Suprapubic skin (tissue), 4 donors: ENCODE data around the gene TEX14. TPM values are rescaled to one million over a fixed set of nuclear protein-coding genes. Genes with fewer than 3 reads are reported as not detected.

Experiments
- DNase-seq, 2 donors: peaks; one replicate each; pipeline ENCODE4 v3.0.0-alpha.2; 2019; ENCODE audit warnings: low spot score in 2 of 2
- H3K27ac ChIP-seq: fragments of 200-600 bp; sonication (generic); one replicate; pipeline ENCODE4 v1.5.1; 2019
- H3K27me3 ChIP-seq: fragments of 200-600 bp; sonication (generic); one replicate; pipeline ENCODE4 v1.5.1; 2019
- H3K36me3 ChIP-seq: fragments of 200-600 bp; sonication (generic); one replicate; pipeline ENCODE4 v1.5.1; 2019
- H3K4me1 ChIP-seq: fragments of 200-600 bp; sonication (generic); one replicate; pipeline ENCODE4 v1.5.1; 2019
- H3K4me3 ChIP-seq: fragments of 200-600 bp; sonication (generic); one replicate; pipeline ENCODE4 v1.5.1; 2019; ENCODE audit warnings: mild to moderate bottlenecking
- H3K9me3 ChIP-seq: fragments of 200-600 bp; sonication (generic); one replicate; pipeline ENCODE4 v1.5.1; 2019
- CTCF ChIP-seq, 2 donors: fragments of 200-600 bp in 1 of 2; fragments of 450-650 bp in 1 of 2; sonication (generic) in 1 of 2; IDR thresholded peaks; one replicate each; pipeline ENCODE4 v1.5.1; 2016 to 2019; ENCODE audit warnings: antibody characterized with exemption in 2 of 2, mild to moderate bottlenecking in 1 of 2, moderate library complexity in 1 of 2
- EP300 ChIP-seq: sonication (generic); formaldehyde crosslinking; IDR thresholded peaks from one replicate; pipeline ENCODE4 v1.6.1; 2017; ENCODE audit warnings: antibody characterized with exemption
- POLR2A ChIP-seq, 2 donors: fragments of 450-650 bp; IDR thresholded peaks; one replicate each; pipeline ENCODE4 v1.6.1; 2017; ENCODE audit warnings: antibody characterized with exemption in 2 of 2, mild to moderate bottlenecking in 2 of 2, moderate library complexity in 2 of 2
- POLR2AphosphoS5 ChIP-seq, 3 donors: sonication (generic); formaldehyde crosslinking; IDR thresholded peaks; one replicate each; pipeline ENCODE4 v1.6.1; 2017; ENCODE audit warnings: antibody characterized with exemption in 3 of 3
- WGBS: methylation state at CpG from one replicate; pipeline ENCODE4 v1.1.5; 2018; 5-methylcytosine and 5-hydroxymethylcytosine counted together
- total RNA-seq, 4 donors: library from RNA; depleted of rRNA; stranded (reverse); fragments of >200 nt; gene quantifications; one replicate each; pipeline ENCODE4 v1.1.0, GENCODE V29; 2016

The TEX14 gene
- total RNA-seq, 4 donors from 2014 or later = 0.15 to 0.34 (median 0.32) TPM; not detected in 1

GRCh38 chr17:58570758-58571157 lies 121.1 kb downstream of the TEX14 start:
- Histone ChIP-seq H3K4me1 (peaks cover 4% of the 10 kb centered on the region), H3K36me3 (no peaks in the 10 kb centered on the region)
- WGBS = 96% methylated on average over 4 of the region's 4 CpGs

GRCh38 chr17:58569196-58569595 lies 122.6 kb downstream of the TEX14 start:
- 78% methylated on average over 1 of the region's 1 CpG for WGBS
- Histone ChIP-seq H3K4me1 (no peaks in the 10 kb centered on the region), H3K27me3 (no peaks in the 10 kb centered on the region), H3K4me3 (no peak overlapping the region), H3K27ac (no peak overlapping the region), H3K9me3 (no peaks in the 10 kb centered on the region), H3K36me3 (no peaks in the 10 kb centered on the region)
- no peak for TF ChIP-seq POLR2AphosphoS5 (IDR thresholded peaks at IDR 0.05)
- no peak for TF ChIP-seq CTCF (IDR thresholded peaks at IDR 0.05)
- TF ChIP-seq EP300 = no peak
- TF ChIP-seq POLR2A (IDR thresholded peaks at IDR 0.05) = no peak
- DNase-seq = no peak

More at GRCh38 chr17:58570758-58571157, 121.1 kb downstream of the TEX14 start:
- DNase-seq = no peak
- Histone ChIP-seq H3K27me3 (no peaks in the 10 kb centered on the region), H3K27ac (no peak overlapping the region), H3K4me3 (no peak overlapping the region), H3K9me3 (no peaks in the 10 kb centered on the region)
- no peak for TF ChIP-seq POLR2A (IDR thresholded peaks at IDR 0.05)
- TF ChIP-seq EP300 = no peak

- DNase-seq = no peak
- no peaks in the 10 kb centered on the region for H3K4me1 ChIP-seq
- 100% methylated on average over 1 of the region's 1 CpG for WGBS
- H3K9me3 ChIP-seq = no peaks in the 10 kb centered on the region
- no peaks in the 10 kb centered on the region for H3K36me3 ChIP-seq
- H3K4me3 ChIP-seq = no peak overlapping the region
- H3K27ac ChIP-seq = no peak overlapping the region
- no peaks in the 10 kb centered on the region for H3K27me3 ChIP-seq
- TF ChIP-seq EP300 (no peak), CTCF (IDR thresholded peaks at IDR 0.05) (no peak), POLR2AphosphoS5 (IDR thresholded peaks at IDR 0.05) (no peak), POLR2A (IDR thresholded peaks at IDR 0.05) (no peak)
These were observed 123.6 kb downstream of the TEX14 start for GRCh38 chr17:58568044-58568799.

- H3K4me1 ChIP-seq = no peaks in the 10 kb centered on the region
- no peaks in the 10 kb centered on the region for H3K27me3 ChIP-seq
- TF ChIP-seq POLR2A (IDR thresholded peaks at IDR 0.05) = no peak
- 60% methylated on average over 8 of the region's 8 CpGs for WGBS
- no peak overlapping the region for H3K27ac ChIP-seq
- no peak for DNase-seq
- no peak overlapping the region for H3K4me3 ChIP-seq
- H3K9me3 ChIP-seq = no peaks in the 10 kb centered on the region
- H3K36me3 ChIP-seq = no peaks in the 10 kb centered on the region
These were observed 126.2 kb downstream of the TEX14 start for GRCh38 chr17:58565389-58566311.

- no peaks in the 10 kb centered on the region for H3K4me1 ChIP-seq
- WGBS = 54% methylated on average over 1 of the region's 1 CpG
- H3K27ac ChIP-seq = no peak overlapping the region
- H3K4me3 ChIP-seq = no peak overlapping the region
- H3K9me3 ChIP-seq = no peaks in the 10 kb centered on the region
- H3K27me3 ChIP-seq = no peaks in the 10 kb centered on the region
- TF ChIP-seq POLR2A (IDR thresholded peaks at IDR 0.05) = no peak
- TF ChIP-seq EP300 = no peak
- no peak for TF ChIP-seq POLR2AphosphoS5 (IDR thresholded peaks at IDR 0.05)
- TF ChIP-seq CTCF (IDR thresholded peaks at IDR 0.05) = no peak
- no peak for DNase-seq
- no peaks in the 10 kb centered on the region for H3K36me3 ChIP-seq
These were observed 126.9 kb downstream of the TEX14 start for GRCh38 chr17:58564971-58565370.

GRCh38 chr17:58564243-58564642 lies 127.6 kb downstream of the TEX14 start:
- Histone ChIP-seq H3K9me3 (no peaks in the 10 kb centered on the region), H3K4me3 (no peak overlapping the region), H3K36me3 (no peaks in the 10 kb centered on the region), H3K27ac (no peak overlapping the region), H3K4me1 (no peaks in the 10 kb centered on the region), H3K27me3 (no peaks in the 10 kb centered on the region)
- no peak for DNase-seq
- WGBS = 73% methylated on average over 2 of the region's 2 CpGs
- TF ChIP-seq POLR2A (IDR thresholded peaks at IDR 0.05) (no peak), EP300 (no peak), CTCF (IDR thresholded peaks at IDR 0.05) (no peak), POLR2AphosphoS5 (IDR thresholded peaks at IDR 0.05) (no peak)
